ENCODE measurements around the gene MEGF11. TPM values are rescaled to one million over a fixed set of nuclear protein-coding genes. Genes with fewer than 3 reads are reported as not detected.

MEGF11 gene
- total RNA-seq, 6 experiments from 2014 or later = not detected

- peaks cover 37% of the 10 kb centered on the region for H3K27me3 Mint-ChIP-seq (ENCODE audit: insufficient read depth)
- no peaks in the 10 kb centered on the region; the same call in 1 of the 2 replicates for H3K9me3 Mint-ChIP-seq
- no peaks in the 10 kb centered on the region for H3K36me3 Mint-ChIP-seq (ENCODE audit: low read depth)
- no peak for DNase-seq
- no peak for TF ChIP-seq CTCF (IDR thresholded peaks at IDR 0.05)
- H3K4me3 Mint-ChIP-seq = no peak overlapping the region
- no peak overlapping the region for H3K27ac Mint-ChIP-seq
- no peaks in the 10 kb centered on the region for H3K4me1 Mint-ChIP-seq (ENCODE audit: low read depth)
Measured at GRCh38 chr15:66161575-66162118, 91.9 kb downstream of the MEGF11 start.

GRCh38 chr15:66161108-66161507, 92.4 kb downstream of the MEGF11 start:
- no peaks in the 10 kb centered on the region for H3K36me3 Mint-ChIP-seq (ENCODE audit: low read depth)
- TF ChIP-seq CTCF (IDR thresholded peaks at IDR 0.05) = no peak
- no peak for DNase-seq
- no peak overlapping the region for H3K4me3 Mint-ChIP-seq
- H3K4me1 Mint-ChIP-seq (ENCODE audit: low read depth) = no peaks in the 10 kb centered on the region
- peaks cover 38% of the 10 kb centered on the region for H3K27me3 Mint-ChIP-seq (ENCODE audit: insufficient read depth)
- no peak overlapping the region for H3K27ac Mint-ChIP-seq
- no peaks in the 10 kb centered on the region; the same call in 1 of the 2 replicates for H3K9me3 Mint-ChIP-seq

- H3K4me3 Mint-ChIP-seq = no peak overlapping the region
- no peak for DNase-seq
- H3K36me3 Mint-ChIP-seq (ENCODE audit: low read depth) = no peaks in the 10 kb centered on the region
- peaks cover 40% of the 10 kb centered on the region for H3K27me3 Mint-ChIP-seq (ENCODE audit: insufficient read depth)
- H3K4me1 Mint-ChIP-seq (ENCODE audit: low read depth) = no peaks in the 10 kb centered on the region
- H3K27ac Mint-ChIP-seq = no peak overlapping the region
- no peaks in the 10 kb centered on the region; the same call in 1 of the 2 replicates for H3K9me3 Mint-ChIP-seq
- TF ChIP-seq CTCF (IDR thresholded peaks at IDR 0.05) = no peak
Measured at GRCh38 chr15:66157507-66157906, 96.0 kb downstream of the MEGF11 start.

GRCh38 chr15:66156310-66156975, 97.1 kb downstream of the MEGF11 start:
- no peak overlapping the region for H3K27ac Mint-ChIP-seq
- no peak overlapping the region for H3K4me3 Mint-ChIP-seq
- peaks cover 39% of the 10 kb centered on the region for H3K27me3 Mint-ChIP-seq (ENCODE audit: insufficient read depth)
- TF ChIP-seq CTCF (IDR thresholded peaks at IDR 0.05) = no peak
- H3K9me3 Mint-ChIP-seq = no peaks in the 10 kb centered on the region; the same call in 1 of the 2 replicates
- no peak for DNase-seq
- no peaks in the 10 kb centered on the region for H3K4me1 Mint-ChIP-seq (ENCODE audit: low read depth)
- no peaks in the 10 kb centered on the region for H3K36me3 Mint-ChIP-seq (ENCODE audit: low read depth)

- H3K36me3 Mint-ChIP-seq (ENCODE audit: low read depth) = no peaks in the 10 kb centered on the region
- no peak for TF ChIP-seq CTCF (IDR thresholded peaks at IDR 0.05)
- no peak overlapping the region for H3K27ac Mint-ChIP-seq
- DNase-seq = no peak
- no peak overlapping the region for H3K4me3 Mint-ChIP-seq
- peaks cover 49% of the 10 kb centered on the region for H3K27me3 Mint-ChIP-seq (ENCODE audit: insufficient read depth)
- no peaks in the 10 kb centered on the region; the same call in 1 of the 2 replicates for H3K9me3 Mint-ChIP-seq
- no peaks in the 10 kb centered on the region for H3K4me1 Mint-ChIP-seq (ENCODE audit: low read depth)
Measured at GRCh38 chr15:66155065-66155464, 98.5 kb downstream of the MEGF11 start.

Measured in HFFc6 (cell line).